Liver (tissue), 9 donors: ENCODE data around the gene FAM25G. TPM values are rescaled to one million over a fixed set of nuclear protein-coding genes. Genes with fewer than 3 reads are reported as not detected.

ENCODE experiments used
- DNase-seq: peaks from one replicate; pipeline ENCODE4 v3.0.0-alpha.2; 2017; ENCODE audit warnings: low spot score
- H3K27ac ChIP-seq, 2 donors: one replicate each; pipeline ENCODE4 v1.7.0; 2013; ENCODE audit warnings: inconsistent platforms in 2 of 2, low read length in 2 of 2, control low read depth in 1 of 2, low read depth in 1 of 2, mild to moderate bottlenecking in 1 of 2
- H3K27me3 ChIP-seq, 4 donors: one replicate each; pipeline versions ENCODE4 v1.6.1 to v1.7.0; 2013; ENCODE audit warnings: low read length in 3 of 4, inconsistent platforms in 1 of 4, mild to moderate bottlenecking in 1 of 4, moderate library complexity in 1 of 4; ENCODE audit not compliant: control insufficient read depth in 4 of 4, insufficient read depth in 4 of 4
- H3K36me3 ChIP-seq, 4 donors: one replicate each; pipeline versions ENCODE4 v1.6.1 to v1.7.0; 2013; ENCODE audit warnings: low read length in 3 of 4, mild to moderate bottlenecking in 3 of 4, low read depth in 1 of 4, moderate library complexity in 1 of 4; ENCODE audit not compliant: control insufficient read depth in 4 of 4, insufficient read depth in 3 of 4
- H3K4me1 ChIP-seq, 4 donors: one replicate each; pipeline versions ENCODE4 v1.6.1 to v1.7.0; 2013; ENCODE audit warnings: low read length in 3 of 4, mild to moderate bottlenecking in 3 of 4, moderate library complexity in 1 of 4; ENCODE audit not compliant: control insufficient read depth in 4 of 4, insufficient read depth in 4 of 4
- H3K4me3 ChIP-seq, 3 donors: one replicate each; pipeline versions ENCODE4 v1.6.1 to v1.7.0; 2013; ENCODE audit warnings: low read length in 3 of 3, control low read depth in 1 of 3, low read depth in 1 of 3, mild to moderate bottlenecking in 1 of 3
- H3K9ac ChIP-seq, 2 donors: one replicate each; pipeline ENCODE4 v1.7.0; 2013; ENCODE audit warnings: low read length in 2 of 2, mild to moderate bottlenecking in 2 of 2, moderate library complexity in 2 of 2, control low read depth in 1 of 2, low read depth in 1 of 2
- H3K9me3 ChIP-seq, 4 donors: one replicate each; pipeline versions ENCODE4 v1.6.1 to v1.7.0; 2013; ENCODE audit warnings: low read length in 3 of 4; ENCODE audit not compliant: control insufficient read depth in 4 of 4
- ATF3 ChIP-seq: IDR thresholded peaks from 2 replicates; pipeline ENCODE4 v1.6.1; 2016; ENCODE audit warnings: antibody characterized with exemption
- EGR1 ChIP-seq, 2 donors: IDR thresholded peaks; 2 replicates each; pipeline ENCODE4 v1.6.1; 2016 to 2018; ENCODE audit warnings: antibody characterized with exemption in 2 of 2, low read depth in 2 of 2
- FOXA1 ChIP-seq: IDR thresholded peaks from 2 replicates; pipeline ENCODE4 v1.6.1; 2016; ENCODE audit warnings: antibody characterized with exemption
- FOXA2 ChIP-seq: IDR thresholded peaks from 2 replicates; pipeline ENCODE4 v1.6.1; 2016; ENCODE audit warnings: antibody characterized with exemption
- GABPA ChIP-seq, 2 donors: IDR thresholded peaks in 1 of 2; conservative IDR thresholded peaks in 1 of 2; 2 replicates each; pipeline ENCODE4 v1.6.1; 2016; ENCODE audit warnings: antibody characterized with exemption in 2 of 2, mild to moderate bottlenecking in 1 of 2, moderate library complexity in 1 of 2
- HNF4A ChIP-seq, 2 donors: conservative IDR thresholded peaks; 2 replicates each; pipeline ENCODE4 v1.6.1; 2016; ENCODE audit warnings: antibody characterized with exemption in 2 of 2, mild to moderate bottlenecking in 2 of 2
- HNF4G ChIP-seq: IDR thresholded peaks from 2 replicates; pipeline ENCODE4 v1.6.1; 2016; ENCODE audit warnings: antibody characterized with exemption
- JUND ChIP-seq, 2 donors: IDR thresholded peaks; 2 replicates each; pipeline ENCODE4 v1.6.1; 2016; ENCODE audit warnings: antibody characterized with exemption in 2 of 2
- NR2F2 ChIP-seq: IDR thresholded peaks from 2 replicates; pipeline ENCODE4 v1.6.1; 2016; ENCODE audit warnings: antibody characterized with exemption
- RAD21 ChIP-seq, 2 donors: IDR thresholded peaks; 2 replicates each; pipeline ENCODE4 v1.6.1; 2016; ENCODE audit warnings: antibody characterized with exemption in 2 of 2, mild to moderate bottlenecking in 2 of 2
- RXRA ChIP-seq, 2 donors: IDR thresholded peaks; 2 replicates each; pipeline ENCODE4 v1.6.1; 2017 to 2018; ENCODE audit warnings: antibody characterized with exemption in 2 of 2, mild to moderate bottlenecking in 1 of 2
- SP1 ChIP-seq: IDR thresholded peaks from 2 replicates; pipeline ENCODE4 v1.6.1; 2018; ENCODE audit warnings: antibody characterized with exemption, mild to moderate bottlenecking
- TAF1 ChIP-seq: conservative IDR thresholded peaks from 2 replicates; pipeline ENCODE4 v1.6.1; 2016; ENCODE audit warnings: antibody characterized with exemption, mild to moderate bottlenecking
- YY1 ChIP-seq: IDR thresholded peaks from 2 replicates; pipeline ENCODE4 v1.6.1; 2016; ENCODE audit warnings: antibody characterized with exemption, mild to moderate bottlenecking
- WGBS: extraction: QIAGEN DNeasy Blood & Tissue Kit; methylation state at CpG from one replicate; pipeline ENCODE4 v1.1.7; 2013; 5-methylcytosine and 5-hydroxymethylcytosine counted together
- polyA plus RNA-seq, 2 donors: library from polyadenylated mRNA; stranded (reverse) in 1 of 2; unstranded in 1 of 2; fragments of 200-250 nt in 1 of 2; fragments of >200 nt in 1 of 2; fragmentation: Nextera tagmentation in 1 of 2; extraction: Ambion mirVana in 1 of 2; gene quantifications; one replicate each; pipeline versions ENCODE4 v1.2.1 to v1.2.3, GENCODE V29; 2013 to 2015
- total RNA-seq, 2 donors: library from RNA; depleted of rRNA; stranded (reverse); fragments of >200 nt; gene quantifications; one replicate each; pipeline ENCODE4 v1.2.3, GENCODE V29; 2014
- TF ChIP-seq, protein P1 (sequence below): IDR thresholded peaks from 2 replicates; pipeline ENCODE4 v1.6.1; 2016; ENCODE audit warnings: antibody characterized with exemption, mild to moderate bottlenecking
- TF ChIP-seq, protein P2 (sequence below): IDR thresholded peaks from 2 replicates; pipeline ENCODE4 v1.6.1; 2016; ENCODE audit warnings: antibody characterized with exemption
- TF ChIP-seq, protein P3 (sequence below): fragments of 150-350 bp; IDR thresholded peaks from 2 replicates; pipeline ENCODE4 v1.5.1; 2017; ENCODE audit warnings: improper control_type of control experiment, low read depth, low read length; ENCODE audit not compliant: missing input control
- TF ChIP-seq, protein P4 (sequence below): IDR thresholded peaks from 2 replicates; pipeline ENCODE4 v1.6.1; 2016; ENCODE audit warnings: antibody characterized with exemption
- donor health status: healthy.
- donor health status: healthy.
- donor health status: healthy.
- donor health status: healthy.
- donor health status: healthy.

FAM25G gene
- total and polyA plus RNA-seq, 4 donors, result not detected

- WGBS, result 79% methylated on average over 7 of the region's 7 CpGs
- H3K4me1 ChIP-seq, result peaks cover 0 to 2% (median 0%) of the 10 kb centered on the region in 4 donors
- H3K27me3 ChIP-seq, result no peaks in the 10 kb centered on the region
- TF ChIP-seq FOXA1, result no peak
- TF ChIP-seq EGR1 (IDR thresholded peaks at IDR 0.05; ENCODE audit: low read depth in 2 of 2), result no peak
- TF ChIP-seq FOXA2, result no peak
- no peak for TF ChIP-seq ATF3
- TF ChIP-seq TAF1, result no peak
- TF ChIP-seq YY1, result no peak
- no peaks in the 10 kb centered on the region for H3K9me3 ChIP-seq
- no peaks in the 10 kb centered on the region for H3K36me3 ChIP-seq
- H3K9ac ChIP-seq, result no peak overlapping the region
- no peak overlapping the region for H3K27ac ChIP-seq
- DNase-seq, result no peak
- no peak overlapping the region for H3K4me3 ChIP-seq
These were observed 38.1 kb downstream of the FAM25G start for GRCh38 chr10:47453141-47454007.

- H3K9ac ChIP-seq, result no peak overlapping the region
- DNase-seq, result peak; percentile 31
- peaks cover 0 to 2% (median 0%) of the 10 kb centered on the region in 4 donors for H3K4me1 ChIP-seq
- 79% methylated on average over 11 of the region's 11 CpGs for WGBS
- no peak overlapping the region for H3K4me3 ChIP-seq
- no peaks in the 10 kb centered on the region for H3K9me3 ChIP-seq
- H3K36me3 ChIP-seq, result no peaks in the 10 kb centered on the region
- H3K27ac ChIP-seq, result no peak overlapping the region
- no peaks in the 10 kb centered on the region for H3K27me3 ChIP-seq
- TF ChIP-seq YY1 (no peak), GABPA (IDR thresholded peaks at IDR 0.05 in 1 of 2, conservative IDR thresholded peaks at IDR 0.05 in 1 of 2) (no peak), FOXA1 (no peak), HNF4G (no peak), TAF1 (no peak), RXRA (IDR thresholded peaks at IDR 0.05) (no peak), JUND (IDR thresholded peaks at IDR 0.05) (no peak), SP1 (no peak), ATF3 (no peak), EGR1 (IDR thresholded peaks at IDR 0.05; ENCODE audit: low read depth in 2 of 2) (no peak), NR2F2 (no peak), RAD21 (IDR thresholded peaks at IDR 0.05) (no peak), HNF4A (conservative IDR thresholded peaks at IDR 0.05) (no peak)
- TF ChIP-seq, protein P1, sequence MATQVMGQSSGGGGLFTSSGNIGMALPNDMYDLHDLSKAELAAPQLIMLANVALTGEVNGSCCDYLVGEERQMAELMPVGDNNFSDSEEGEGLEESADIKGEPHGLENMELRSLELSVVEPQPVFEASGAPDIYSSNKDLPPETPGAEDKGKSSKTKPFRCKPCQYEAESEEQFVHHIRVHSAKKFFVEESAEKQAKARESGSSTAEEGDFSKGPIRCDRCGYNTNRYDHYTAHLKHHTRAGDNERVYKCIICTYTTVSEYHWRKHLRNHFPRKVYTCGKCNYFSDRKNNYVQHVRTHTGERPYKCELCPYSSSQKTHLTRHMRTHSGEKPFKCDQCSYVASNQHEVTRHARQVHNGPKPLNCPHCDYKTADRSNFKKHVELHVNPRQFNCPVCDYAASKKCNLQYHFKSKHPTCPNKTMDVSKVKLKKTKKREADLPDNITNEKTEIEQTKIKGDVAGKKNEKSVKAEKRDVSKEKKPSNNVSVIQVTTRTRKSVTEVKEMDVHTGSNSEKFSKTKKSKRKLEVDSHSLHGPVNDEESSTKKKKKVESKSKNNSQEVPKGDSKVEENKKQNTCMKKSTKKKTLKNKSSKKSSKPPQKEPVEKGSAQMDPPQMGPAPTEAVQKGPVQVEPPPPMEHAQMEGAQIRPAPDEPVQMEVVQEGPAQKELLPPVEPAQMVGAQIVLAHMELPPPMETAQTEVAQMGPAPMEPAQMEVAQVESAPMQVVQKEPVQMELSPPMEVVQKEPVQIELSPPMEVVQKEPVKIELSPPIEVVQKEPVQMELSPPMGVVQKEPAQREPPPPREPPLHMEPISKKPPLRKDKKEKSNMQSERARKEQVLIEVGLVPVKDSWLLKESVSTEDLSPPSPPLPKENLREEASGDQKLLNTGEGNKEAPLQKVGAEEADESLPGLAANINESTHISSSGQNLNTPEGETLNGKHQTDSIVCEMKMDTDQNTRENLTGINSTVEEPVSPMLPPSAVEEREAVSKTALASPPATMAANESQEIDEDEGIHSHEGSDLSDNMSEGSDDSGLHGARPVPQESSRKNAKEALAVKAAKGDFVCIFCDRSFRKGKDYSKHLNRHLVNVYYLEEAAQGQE, result no peak
- TF ChIP-seq, protein P2, sequence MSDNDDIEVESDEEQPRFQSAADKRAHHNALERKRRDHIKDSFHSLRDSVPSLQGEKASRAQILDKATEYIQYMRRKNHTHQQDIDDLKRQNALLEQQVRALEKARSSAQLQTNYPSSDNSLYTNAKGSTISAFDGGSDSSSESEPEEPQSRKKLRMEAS, result no peak
- TF ChIP-seq, protein P3, sequence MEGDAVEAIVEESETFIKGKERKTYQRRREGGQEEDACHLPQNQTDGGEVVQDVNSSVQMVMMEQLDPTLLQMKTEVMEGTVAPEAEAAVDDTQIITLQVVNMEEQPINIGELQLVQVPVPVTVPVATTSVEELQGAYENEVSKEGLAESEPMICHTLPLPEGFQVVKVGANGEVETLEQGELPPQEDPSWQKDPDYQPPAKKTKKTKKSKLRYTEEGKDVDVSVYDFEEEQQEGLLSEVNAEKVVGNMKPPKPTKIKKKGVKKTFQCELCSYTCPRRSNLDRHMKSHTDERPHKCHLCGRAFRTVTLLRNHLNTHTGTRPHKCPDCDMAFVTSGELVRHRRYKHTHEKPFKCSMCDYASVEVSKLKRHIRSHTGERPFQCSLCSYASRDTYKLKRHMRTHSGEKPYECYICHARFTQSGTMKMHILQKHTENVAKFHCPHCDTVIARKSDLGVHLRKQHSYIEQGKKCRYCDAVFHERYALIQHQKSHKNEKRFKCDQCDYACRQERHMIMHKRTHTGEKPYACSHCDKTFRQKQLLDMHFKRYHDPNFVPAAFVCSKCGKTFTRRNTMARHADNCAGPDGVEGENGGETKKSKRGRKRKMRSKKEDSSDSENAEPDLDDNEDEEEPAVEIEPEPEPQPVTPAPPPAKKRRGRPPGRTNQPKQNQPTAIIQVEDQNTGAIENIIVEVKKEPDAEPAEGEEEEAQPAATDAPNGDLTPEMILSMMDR, result no peak
- TF ChIP-seq, protein P4, sequence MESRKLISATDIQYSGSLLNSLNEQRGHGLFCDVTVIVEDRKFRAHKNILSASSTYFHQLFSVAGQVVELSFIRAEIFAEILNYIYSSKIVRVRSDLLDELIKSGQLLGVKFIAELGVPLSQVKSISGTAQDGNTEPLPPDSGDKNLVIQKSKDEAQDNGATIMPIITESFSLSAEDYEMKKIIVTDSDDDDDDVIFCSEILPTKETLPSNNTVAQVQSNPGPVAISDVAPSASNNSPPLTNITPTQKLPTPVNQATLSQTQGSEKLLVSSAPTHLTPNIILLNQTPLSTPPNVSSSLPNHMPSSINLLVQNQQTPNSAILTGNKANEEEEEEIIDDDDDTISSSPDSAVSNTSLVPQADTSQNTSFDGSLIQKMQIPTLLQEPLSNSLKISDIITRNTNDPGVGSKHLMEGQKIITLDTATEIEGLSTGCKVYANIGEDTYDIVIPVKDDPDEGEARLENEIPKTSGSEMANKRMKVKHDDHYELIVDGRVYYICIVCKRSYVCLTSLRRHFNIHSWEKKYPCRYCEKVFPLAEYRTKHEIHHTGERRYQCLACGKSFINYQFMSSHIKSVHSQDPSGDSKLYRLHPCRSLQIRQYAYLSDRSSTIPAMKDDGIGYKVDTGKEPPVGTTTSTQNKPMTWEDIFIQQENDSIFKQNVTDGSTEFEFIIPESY, result no peak
These were observed 38.9 kb downstream of the FAM25G start for GRCh38 chr10:47452495-47453140.
